ENCODE data around the gene MAML2. TPM values are rescaled to one million over a fixed set of nuclear protein-coding genes. Genes with fewer than 3 reads are reported as not detected.

MAML2 gene
- total and polyA plus RNA-seq, 2 of the 8 experiments (the other 6 are each of a cell fraction or from before 2014, with no cell fraction given) = 3.8 to 6.6 TPM

GRCh38 chr11:96334219-96334618 is 8.8 kb downstream of the MAML2 start (continued):
- TF ChIP-seq ATF2 (IDR thresholded peaks at IDR 0.05; ENCODE audit: low read length) (no peak), SUZ12 (IDR thresholded peaks at IDR 0.05; ENCODE audit: low read length) (no peak), ASH2L (IDR thresholded peaks at IDR 0.05; ENCODE audit: low read length) (no peak), SP4 (IDR thresholded peaks at IDR 0.05; ENCODE audit: low read length) (no peak), RBBP5 (IDR thresholded peaks at IDR 0.05; ENCODE audit: borderline replicate concordance, low read depth, low read length) (no peak), RNF2 (IDR thresholded peaks at IDR 0.05; ENCODE audit: borderline replicate concordance, low read depth, low read length, missing control alignments, poor library complexity, severe bottlenecking) (no peak)
